Peyer's patch (tissue), 4 donors: Measurements from ENCODE around the gene C19orf12.

Source experiments
- CTCF ChIP-seq, 6 experiments: fragments of 450-650 bp in 4 of 6; fragments of 200-600 bp in 2 of 6; sonication (generic) in 1 of 6; IDR thresholded peaks; one replicate each; pipeline ENCODE4 v1.5.1; 2017 to 2019; ENCODE audit warnings: antibody characterized with exemption in 6 of 6, mild to moderate bottlenecking in 3 of 6, moderate library complexity in 1 of 6
- POLR2A ChIP-seq, 2 donors: fragments of 450-650 bp; IDR thresholded peaks; one replicate each; pipeline ENCODE4 v1.5.1; 2017; ENCODE audit warnings: antibody characterized with exemption in 2 of 2, mild to moderate bottlenecking in 2 of 2, moderate library complexity in 2 of 2

- TF ChIP-seq POLR2A (IDR thresholded peaks at IDR 0.05) (no peak), CTCF (IDR thresholded peaks at IDR 0.05) (no peak)
Observed at GRCh38 chr19:29763196-29763595, 48.1 kb upstream of the C19orf12 start.
